WTC11 (cell line): ENCODE data around the gene ILF3.

Experiments
- ATF3 ChIP-seq: sonication (generic); formaldehyde crosslinking; conservative IDR thresholded peaks from 2 replicates; pipeline ENCODE4 v1.8.1; 2022; ENCODE audit warnings: mild to moderate bottlenecking, missing genetic modification reagents
- CREB1 ChIP-seq: sonication (generic); formaldehyde crosslinking; IDR thresholded peaks from 2 replicates; pipeline ENCODE4 v1.8.0; 2023; ENCODE audit warnings: mild to moderate bottlenecking, missing genetic modification reagents
- FOXK1 ChIP-seq: sonication (generic); formaldehyde crosslinking; IDR thresholded peaks from 2 replicates; pipeline ENCODE4 v1.8.0; 2022; ENCODE audit warnings: mild to moderate bottlenecking, moderate library complexity, missing genetic modification reagents
- HMGXB4 ChIP-seq: sonication (generic); formaldehyde crosslinking; IDR thresholded peaks from 2 replicates; pipeline ENCODE4 v1.8.1; 2023; ENCODE audit warnings: mild to moderate bottlenecking, moderate library complexity, missing genetic modification reagents
- NR2C2 ChIP-seq: sonication (generic); formaldehyde crosslinking; IDR thresholded peaks from 2 replicates; pipeline ENCODE4 v1.8.0; 2022; ENCODE audit warnings: mild to moderate bottlenecking, missing genetic modification reagents
- NR3C1 ChIP-seq: sonication (generic); formaldehyde crosslinking; conservative IDR thresholded peaks from 2 replicates; pipeline ENCODE4 v1.8.1; 2023; ENCODE audit warnings: low read depth, mild to moderate bottlenecking, missing genetic modification reagents
- SP1 ChIP-seq: sonication (generic); formaldehyde crosslinking; conservative IDR thresholded peaks from 2 replicates; pipeline ENCODE4 v1.8.1; 2022; ENCODE audit warnings: missing genetic modification reagents
- ZNF121 ChIP-seq: sonication (generic); formaldehyde crosslinking; IDR thresholded peaks from 2 replicates; pipeline ENCODE4 v1.8.0; 2023; ENCODE audit warnings: missing genetic modification reagents
- ZNF671 ChIP-seq: fragments of 250-450 bp; sonication (Bioruptor Pico); IDR thresholded peaks from 2 replicates; pipeline ENCODE4 v1.8.0; 2021; ENCODE audit warnings: mild to moderate bottlenecking
- TF ChIP-seq, protein P1 (sequence below): fragments of 200-600 bp; IDR thresholded peaks from 2 replicates; pipeline ENCODE4 v1.8.0; 2022; ENCODE audit warnings: antibody characterized with exemption
- TF ChIP-seq, protein P2 (sequence below): sonication (generic); formaldehyde crosslinking; IDR thresholded peaks from 2 replicates; pipeline ENCODE4 v1.8.0; 2022; ENCODE audit warnings: mild to moderate bottlenecking, missing genetic modification reagents
- TF ChIP-seq, protein P3 (sequence below): sonication (generic); formaldehyde crosslinking; conservative IDR thresholded peaks from 2 replicates; pipeline ENCODE4 v1.8.1; 2023; ENCODE audit warnings: mild to moderate bottlenecking, low read depth, missing genetic modification reagents, moderate library complexity
- TF ChIP-seq, protein P4 (sequence below): sonication (generic); formaldehyde crosslinking; IDR thresholded peaks from 2 replicates; pipeline ENCODE4 v1.8.0; 2023; ENCODE audit warnings: missing genetic modification reagents, mild to moderate bottlenecking, borderline replicate concordance

- TF ChIP-seq, protein P1, sequence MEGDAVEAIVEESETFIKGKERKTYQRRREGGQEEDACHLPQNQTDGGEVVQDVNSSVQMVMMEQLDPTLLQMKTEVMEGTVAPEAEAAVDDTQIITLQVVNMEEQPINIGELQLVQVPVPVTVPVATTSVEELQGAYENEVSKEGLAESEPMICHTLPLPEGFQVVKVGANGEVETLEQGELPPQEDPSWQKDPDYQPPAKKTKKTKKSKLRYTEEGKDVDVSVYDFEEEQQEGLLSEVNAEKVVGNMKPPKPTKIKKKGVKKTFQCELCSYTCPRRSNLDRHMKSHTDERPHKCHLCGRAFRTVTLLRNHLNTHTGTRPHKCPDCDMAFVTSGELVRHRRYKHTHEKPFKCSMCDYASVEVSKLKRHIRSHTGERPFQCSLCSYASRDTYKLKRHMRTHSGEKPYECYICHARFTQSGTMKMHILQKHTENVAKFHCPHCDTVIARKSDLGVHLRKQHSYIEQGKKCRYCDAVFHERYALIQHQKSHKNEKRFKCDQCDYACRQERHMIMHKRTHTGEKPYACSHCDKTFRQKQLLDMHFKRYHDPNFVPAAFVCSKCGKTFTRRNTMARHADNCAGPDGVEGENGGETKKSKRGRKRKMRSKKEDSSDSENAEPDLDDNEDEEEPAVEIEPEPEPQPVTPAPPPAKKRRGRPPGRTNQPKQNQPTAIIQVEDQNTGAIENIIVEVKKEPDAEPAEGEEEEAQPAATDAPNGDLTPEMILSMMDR, result no peak
- TF ChIP-seq, protein P2, sequence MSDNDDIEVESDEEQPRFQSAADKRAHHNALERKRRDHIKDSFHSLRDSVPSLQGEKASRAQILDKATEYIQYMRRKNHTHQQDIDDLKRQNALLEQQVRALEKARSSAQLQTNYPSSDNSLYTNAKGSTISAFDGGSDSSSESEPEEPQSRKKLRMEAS (CRISPR knock-in tag), result no peak
- TF ChIP-seq CREB1 (CRISPR knock-in tag), result no peak
- TF ChIP-seq NR2C2 (CRISPR knock-in tag), result no peak
- TF ChIP-seq NR3C1 (CRISPR knock-in tag), result no peak
- TF ChIP-seq, protein P3, sequence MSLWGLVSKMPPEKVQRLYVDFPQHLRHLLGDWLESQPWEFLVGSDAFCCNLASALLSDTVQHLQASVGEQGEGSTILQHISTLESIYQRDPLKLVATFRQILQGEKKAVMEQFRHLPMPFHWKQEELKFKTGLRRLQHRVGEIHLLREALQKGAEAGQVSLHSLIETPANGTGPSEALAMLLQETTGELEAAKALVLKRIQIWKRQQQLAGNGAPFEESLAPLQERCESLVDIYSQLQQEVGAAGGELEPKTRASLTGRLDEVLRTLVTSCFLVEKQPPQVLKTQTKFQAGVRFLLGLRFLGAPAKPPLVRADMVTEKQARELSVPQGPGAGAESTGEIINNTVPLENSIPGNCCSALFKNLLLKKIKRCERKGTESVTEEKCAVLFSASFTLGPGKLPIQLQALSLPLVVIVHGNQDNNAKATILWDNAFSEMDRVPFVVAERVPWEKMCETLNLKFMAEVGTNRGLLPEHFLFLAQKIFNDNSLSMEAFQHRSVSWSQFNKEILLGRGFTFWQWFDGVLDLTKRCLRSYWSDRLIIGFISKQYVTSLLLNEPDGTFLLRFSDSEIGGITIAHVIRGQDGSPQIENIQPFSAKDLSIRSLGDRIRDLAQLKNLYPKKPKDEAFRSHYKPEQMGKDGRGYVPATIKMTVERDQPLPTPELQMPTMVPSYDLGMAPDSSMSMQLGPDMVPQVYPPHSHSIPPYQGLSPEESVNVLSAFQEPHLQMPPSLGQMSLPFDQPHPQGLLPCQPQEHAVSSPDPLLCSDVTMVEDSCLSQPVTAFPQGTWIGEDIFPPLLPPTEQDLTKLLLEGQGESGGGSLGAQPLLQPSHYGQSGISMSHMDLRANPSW (CRISPR knock-in tag), result no peak
- TF ChIP-seq ATF3 (CRISPR knock-in tag), result no peak
- TF ChIP-seq ZNF671 (CRISPR knock-in tag), result no peak
- no peak for TF ChIP-seq FOXK1 (CRISPR knock-in tag)
- no peak for TF ChIP-seq SP1 (CRISPR knock-in tag)
- TF ChIP-seq, protein P4, sequence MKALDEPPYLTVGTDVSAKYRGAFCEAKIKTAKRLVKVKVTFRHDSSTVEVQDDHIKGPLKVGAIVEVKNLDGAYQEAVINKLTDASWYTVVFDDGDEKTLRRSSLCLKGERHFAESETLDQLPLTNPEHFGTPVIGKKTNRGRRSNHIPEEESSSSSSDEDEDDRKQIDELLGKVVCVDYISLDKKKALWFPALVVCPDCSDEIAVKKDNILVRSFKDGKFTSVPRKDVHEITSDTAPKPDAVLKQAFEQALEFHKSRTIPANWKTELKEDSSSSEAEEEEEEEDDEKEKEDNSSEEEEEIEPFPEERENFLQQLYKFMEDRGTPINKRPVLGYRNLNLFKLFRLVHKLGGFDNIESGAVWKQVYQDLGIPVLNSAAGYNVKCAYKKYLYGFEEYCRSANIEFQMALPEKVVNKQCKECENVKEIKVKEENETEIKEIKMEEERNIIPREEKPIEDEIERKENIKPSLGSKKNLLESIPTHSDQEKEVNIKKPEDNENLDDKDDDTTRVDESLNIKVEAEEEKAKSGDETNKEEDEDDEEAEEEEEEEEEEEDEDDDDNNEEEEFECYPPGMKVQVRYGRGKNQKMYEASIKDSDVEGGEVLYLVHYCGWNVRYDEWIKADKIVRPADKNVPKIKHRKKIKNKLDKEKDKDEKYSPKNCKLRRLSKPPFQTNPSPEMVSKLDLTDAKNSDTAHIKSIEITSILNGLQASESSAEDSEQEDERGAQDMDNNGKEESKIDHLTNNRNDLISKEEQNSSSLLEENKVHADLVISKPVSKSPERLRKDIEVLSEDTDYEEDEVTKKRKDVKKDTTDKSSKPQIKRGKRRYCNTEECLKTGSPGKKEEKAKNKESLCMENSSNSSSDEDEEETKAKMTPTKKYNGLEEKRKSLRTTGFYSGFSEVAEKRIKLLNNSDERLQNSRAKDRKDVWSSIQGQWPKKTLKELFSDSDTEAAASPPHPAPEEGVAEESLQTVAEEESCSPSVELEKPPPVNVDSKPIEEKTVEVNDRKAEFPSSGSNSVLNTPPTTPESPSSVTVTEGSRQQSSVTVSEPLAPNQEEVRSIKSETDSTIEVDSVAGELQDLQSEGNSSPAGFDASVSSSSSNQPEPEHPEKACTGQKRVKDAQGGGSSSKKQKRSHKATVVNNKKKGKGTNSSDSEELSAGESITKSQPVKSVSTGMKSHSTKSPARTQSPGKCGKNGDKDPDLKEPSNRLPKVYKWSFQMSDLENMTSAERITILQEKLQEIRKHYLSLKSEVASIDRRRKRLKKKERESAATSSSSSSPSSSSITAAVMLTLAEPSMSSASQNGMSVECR (CRISPR knock-in tag), result no peak
- TF ChIP-seq HMGXB4 (CRISPR knock-in tag), result no peak
- TF ChIP-seq ZNF121 (CRISPR knock-in tag), result no peak
Observed at GRCh38 chr19:10737722-10738121, 83.6 kb downstream of the ILF3 start.
